Measurements from ENCODE around the gene GABRP.

GRCh38 chr5:170805666-170806065, 22.1 kb downstream of the GABRP start:
- TF ChIP-seq POLR2A (IDR thresholded peaks at IDR 0.05; ENCODE audit: low read depth, low read length) (no peak), CTCF (IDR thresholded peaks at IDR 0.05; ENCODE audit: extremely low read depth in 1 of 2, insufficient read depth in 1 of 2, low read depth in 1 of 2, low read length in 2 of 2) (no peak), EZH2 (IDR thresholded peaks at IDR 0.05; ENCODE audit: borderline replicate concordance, low read depth, low read length, severe bottlenecking) (no peak), POLR2AphosphoS5 (IDR thresholded peaks at IDR 0.05; ENCODE audit: insufficient read depth, low read depth, low read length) (no peak), MAX (IDR thresholded peaks at IDR 0.05; ENCODE audit: insufficient read depth, insufficient read length) (no peak), MYC (IDR thresholded peaks at IDR 0.05; ENCODE audit: low read depth, low read length) (no peak), JUN (IDR thresholded peaks at IDR 0.05; ENCODE audit: borderline replicate concordance, insufficient read depth, insufficient read length, low read depth) (no peak)

Measured in endothelial cell of umbilical vein (primary cell).